HG03175 (cell line): Measurements from ENCODE around the gene PLCD3.
A peak's percentile ranks its signal among the peaks of the same experiment; 100 is the strongest.

Source experiments
- ATAC-seq: cut with Tn5 transposase; IDR thresholded peaks from one replicate; pipeline ENCODE4 v1.9.1; 2021; ENCODE audit warnings: mild to moderate bottlenecking, moderate library complexity; ENCODE audit not compliant: unreplicated experiment

The PLCD3 gene

DNA sequence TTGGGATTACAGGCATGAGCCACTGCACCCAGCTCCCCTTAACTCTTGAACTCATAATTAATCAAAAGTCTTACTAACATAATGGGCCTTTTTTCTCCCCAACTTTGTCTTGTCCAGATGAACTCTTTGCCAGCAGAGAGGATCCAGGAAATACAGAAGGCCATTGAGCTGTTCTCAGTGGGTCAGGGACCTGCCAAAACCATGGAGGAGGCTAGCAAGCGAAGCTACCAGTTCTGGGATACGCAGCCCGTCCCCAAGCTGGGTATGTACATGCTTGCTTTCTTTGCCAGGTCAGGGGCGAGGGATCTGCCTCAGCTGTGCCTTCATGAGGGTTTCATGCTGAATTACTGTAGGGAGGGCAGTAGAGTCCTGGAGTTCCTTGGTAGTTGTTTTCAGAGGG is 45.9 kb downstream of the PLCD3 start:
- ATAC-seq, result no peak

DNA sequence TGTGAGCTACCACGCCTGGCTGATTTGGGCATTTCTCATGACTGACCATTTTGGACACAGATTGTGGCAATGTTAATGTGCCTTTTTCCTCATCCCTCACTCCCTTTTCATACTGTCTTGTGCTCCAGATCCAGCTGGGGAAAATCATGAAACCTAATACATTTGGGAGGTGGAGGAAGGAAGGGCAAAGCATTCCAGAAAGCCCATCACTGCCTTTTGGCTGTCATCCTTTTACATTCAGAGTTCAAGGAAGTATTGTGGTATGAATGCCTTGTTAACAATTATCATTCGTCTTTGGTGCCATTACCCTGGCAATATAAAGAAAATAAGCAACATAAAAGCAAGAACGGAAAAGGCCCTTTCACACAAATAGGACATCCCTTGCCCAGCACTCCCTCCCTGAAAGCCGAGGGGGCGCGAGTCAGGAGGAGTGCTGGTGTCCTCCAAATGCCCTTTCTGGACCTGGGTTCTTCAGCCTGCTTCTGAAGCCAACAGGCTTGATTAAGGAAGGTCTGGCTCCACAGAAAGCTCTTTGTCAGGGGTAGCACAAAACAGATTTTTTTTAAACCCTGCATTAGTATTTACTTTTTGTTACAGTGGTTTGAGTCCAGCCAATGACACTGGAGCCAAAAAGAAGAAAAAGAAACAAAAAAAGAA is 51.1 kb downstream of the PLCD3 start:
- ATAC-seq, result no peak

DNA sequence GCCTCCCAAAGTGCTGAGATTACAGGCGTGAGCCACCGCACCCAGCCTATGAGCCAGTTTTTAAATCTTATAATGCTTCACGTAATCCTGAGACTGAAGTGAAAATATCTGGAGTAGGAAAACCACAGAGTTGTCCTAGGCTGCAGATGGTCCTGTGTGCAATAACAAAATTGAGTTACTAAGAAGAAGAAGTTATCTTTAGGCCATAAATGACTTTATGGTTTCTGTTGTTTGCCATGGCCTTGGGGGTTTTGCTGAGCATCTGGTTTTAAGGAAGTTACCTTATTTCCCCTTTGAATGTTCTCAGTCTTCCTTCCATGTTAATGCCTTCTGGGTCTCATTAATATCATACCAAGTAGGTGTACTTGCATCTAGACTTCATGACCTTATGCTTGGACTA is 54.7 kb downstream of the PLCD3 start:
- no peak for ATAC-seq

DNA sequence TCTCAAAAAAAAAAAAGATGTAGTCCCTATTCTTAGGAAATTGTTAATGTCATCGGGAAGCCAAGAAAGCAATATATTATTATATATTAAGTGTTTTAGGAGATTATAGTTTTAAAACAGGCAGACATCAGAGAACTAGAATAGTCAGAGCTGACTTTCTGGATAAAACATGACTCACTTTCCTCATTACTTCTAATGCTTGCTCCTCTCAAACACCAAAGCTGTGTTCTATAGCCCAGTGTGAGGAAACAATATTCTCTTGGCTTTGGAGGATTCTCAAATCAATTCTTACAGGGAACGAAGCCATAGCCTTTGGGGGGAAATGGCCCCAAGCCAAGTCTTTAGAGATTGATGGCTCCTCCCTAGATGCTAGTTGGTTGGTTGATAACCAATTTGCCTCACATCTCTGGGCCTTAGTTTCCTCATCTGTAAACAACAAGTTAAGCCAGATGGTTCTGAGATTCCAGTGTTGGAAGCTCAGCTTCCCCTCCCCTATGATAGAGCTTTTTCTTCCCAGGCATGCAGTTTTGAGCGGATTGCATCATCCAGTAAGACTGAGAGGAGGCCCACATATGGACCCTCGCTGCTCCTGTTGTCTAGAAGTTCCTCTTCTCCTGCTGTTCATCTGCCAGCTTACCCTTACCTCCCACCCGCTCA is 58.8 kb downstream of the PLCD3 start:
- no peak for ATAC-seq

DNA sequence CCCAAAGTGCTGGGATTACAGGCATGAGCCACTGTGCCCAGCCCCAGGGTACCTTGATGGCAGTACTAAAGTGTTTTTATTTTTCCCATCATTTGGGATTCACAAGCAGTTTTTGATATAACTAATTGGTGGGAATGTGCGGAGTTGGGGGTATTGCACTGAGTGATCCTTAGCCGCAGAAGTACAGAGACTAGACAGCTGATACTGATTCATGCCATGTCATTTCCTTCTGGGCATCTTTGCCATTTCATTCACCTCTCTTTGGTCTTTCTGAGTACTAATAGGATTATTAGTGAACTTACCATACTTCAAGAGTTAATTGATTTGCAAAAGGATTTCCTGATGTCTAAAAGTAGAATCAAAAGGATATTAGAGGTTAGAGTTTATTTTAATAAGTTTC is 61.5 kb downstream of the PLCD3 start:
- ATAC-seq, result no peak

DNA sequence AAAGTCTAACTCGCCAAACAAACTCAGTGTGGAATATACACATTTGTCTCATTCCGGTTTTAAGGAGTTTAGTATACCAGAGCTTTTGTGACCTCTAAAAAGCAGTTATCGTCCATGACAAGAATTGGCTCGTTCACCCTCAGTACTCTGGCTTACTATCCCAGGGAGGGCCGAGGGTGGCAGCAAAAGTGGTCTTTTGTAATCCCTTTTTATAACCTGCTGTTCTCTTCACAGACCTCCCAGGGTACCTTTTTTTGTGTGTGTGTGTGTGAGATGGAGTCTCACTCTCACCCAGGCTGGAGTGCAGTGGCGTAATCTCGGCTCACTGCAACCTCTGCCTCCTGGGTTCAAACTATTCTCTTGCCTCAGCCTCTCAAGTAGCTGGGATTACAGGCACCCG is 62.3 kb downstream of the PLCD3 start:
- ATAC-seq, result no peak

DNA sequence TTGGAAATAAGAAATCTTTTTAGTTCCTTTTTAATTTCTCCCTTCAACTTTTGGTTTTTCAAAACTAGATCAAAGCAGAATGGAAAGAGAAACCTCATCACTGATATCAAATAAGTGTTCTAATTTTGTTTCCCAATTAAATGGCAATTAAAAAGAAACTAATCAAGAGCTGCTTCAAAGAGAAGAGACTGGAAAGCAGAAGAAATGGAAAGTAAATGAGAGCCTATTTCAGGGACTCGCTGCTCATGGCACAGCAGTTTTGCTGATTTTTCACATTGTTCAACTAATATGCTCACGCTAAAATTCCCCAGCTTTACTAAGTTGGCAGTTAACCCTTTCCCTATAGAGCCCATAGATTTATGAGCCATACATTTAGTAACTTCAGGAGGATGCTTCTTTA is 64.7 kb downstream of the PLCD3 start:
- ATAC-seq, result no peak

DNA sequence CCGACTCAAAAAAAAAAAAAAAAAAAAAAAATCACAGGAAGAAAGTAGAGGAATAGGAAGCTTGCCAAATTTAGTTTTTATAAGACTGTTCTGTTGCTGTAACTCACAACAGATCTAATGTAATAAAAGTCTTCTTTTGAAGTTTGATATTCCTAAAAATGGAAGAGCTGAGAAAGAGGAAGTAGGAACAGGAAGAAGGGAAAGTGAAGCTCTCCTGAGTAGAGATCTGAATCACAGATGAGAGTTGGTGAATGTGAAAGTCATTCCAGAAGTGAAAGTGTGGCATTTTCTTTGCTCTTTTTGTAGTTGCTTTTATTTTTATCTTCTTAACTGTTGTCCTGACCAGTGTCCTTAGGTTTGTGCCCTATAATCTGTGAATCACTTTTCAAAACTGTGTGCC is 69.1 kb downstream of the PLCD3 start:
- no peak for ATAC-seq

DNA sequence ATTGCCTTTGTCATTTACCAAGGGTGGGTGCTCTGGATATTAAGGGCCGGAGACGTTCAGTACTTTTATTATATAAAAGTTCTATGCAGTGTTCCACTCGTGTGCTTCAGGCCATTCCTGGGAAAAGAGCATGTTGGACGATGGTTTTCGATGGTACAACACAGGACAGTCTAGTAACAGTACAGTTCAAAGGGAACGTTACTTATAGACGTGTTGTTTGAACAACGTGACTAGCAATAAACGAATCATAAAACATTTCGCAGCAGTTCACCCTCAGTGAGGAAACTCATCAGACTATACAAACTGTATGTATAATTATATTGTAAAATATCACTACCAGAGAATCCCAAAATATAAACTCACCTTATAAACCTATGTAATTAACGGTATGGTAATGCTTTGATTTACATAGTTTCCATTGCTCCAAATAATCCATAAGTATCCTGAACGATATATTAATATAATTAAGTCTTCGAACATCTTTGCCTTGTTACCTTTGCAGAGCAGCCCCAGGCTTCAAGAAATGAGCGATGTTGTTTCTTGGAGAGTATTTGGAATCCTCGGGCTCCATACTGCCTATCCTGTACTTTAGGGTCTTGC is 70.6 kb downstream of the PLCD3 start:
- ATAC-seq, result no peak

DNA sequence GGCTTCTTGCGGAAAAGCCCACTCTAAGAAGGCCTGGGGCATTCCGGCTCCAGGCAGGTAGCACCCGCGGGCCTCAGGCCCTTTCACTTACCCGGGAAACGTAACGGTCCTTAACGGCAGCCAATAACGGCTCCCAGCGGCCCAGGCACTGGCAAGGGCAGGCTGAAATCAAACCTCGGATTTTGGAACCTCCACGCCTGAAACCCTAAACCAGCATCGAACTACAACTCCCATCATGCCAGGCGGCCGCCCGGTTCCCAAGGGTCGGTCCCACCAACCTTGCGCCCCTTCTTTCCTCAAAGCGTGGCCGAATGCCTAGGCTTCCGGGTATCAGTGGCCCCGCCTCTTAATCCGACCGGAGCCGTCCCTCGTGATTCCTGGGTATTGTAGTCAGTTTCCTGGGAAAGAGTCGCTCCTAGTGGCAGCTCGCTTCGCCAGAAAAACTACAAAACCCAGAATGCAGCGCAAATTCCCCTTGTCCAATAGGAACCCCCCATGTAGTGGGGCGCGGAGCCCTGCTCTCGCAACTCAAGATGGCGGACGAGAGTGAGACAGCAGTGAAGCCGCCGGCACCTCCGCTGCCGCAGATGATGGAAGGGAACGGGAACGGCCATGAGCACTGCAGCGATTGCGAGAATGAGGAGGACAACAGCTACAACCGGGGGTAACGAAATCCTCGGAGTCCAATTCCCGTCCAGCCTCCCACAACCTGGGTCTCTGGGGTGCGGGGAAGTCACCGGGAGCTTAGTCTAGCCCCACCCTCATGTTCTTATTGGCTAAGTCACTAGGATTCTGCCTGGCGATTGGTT is 71.3 kb downstream of the PLCD3 start, which contains the start of gene NMT1:
Gene NMT1 (plus strand): TSS at position 521 of the 809 bp plus-strand sequence. CDS start 13 bp downstream, at position 534.
- peak; percentile 87 for ATAC-seq

DNA sequence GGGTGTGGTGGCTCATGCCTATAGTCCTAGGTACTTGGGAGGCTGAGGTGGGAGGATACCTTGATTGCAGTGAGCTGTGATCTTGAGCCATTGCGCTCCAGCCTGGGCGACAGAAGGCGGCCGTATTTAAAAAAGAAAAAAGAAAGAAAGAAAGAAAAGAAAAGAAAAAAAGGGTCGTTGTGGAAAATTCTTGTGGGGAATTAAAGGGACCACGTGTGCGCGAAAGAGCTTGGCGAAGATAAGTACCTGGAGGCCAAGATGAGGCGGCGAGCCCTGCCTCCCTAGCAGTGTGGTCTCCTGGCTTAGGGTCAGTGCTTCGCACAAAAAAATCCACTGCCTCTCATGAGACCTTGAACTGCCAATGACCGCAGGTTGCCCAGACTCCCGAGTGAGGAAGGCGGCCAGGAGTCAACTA is 71.9 kb downstream of the PLCD3 start:
- ATAC-seq, result no peak
